HEK293T (cell line): ENCODE measurements around the gene AQP11.

Experiments used
- ELF4 ChIP-seq: fragments of 450-650 bp; IDR thresholded peaks from 2 replicates; pipeline ENCODE4 v1.6.1; 2017; ENCODE audit warnings: antibody characterized with exemption
- FOXM1 ChIP-seq: fragments of 450-650 bp; IDR thresholded peaks from 2 replicates; pipeline ENCODE4 v1.6.1; 2017; ENCODE audit warnings: mild to moderate bottlenecking, borderline replicate concordance
- HDGF ChIP-seq: fragments of 450-650 bp; IDR thresholded peaks from 2 replicates; pipeline ENCODE4 v1.6.1; 2017; ENCODE audit warnings: antibody characterized with exemption, borderline replicate concordance
- L3MBTL2 ChIP-seq: fragments of 450-650 bp; conservative IDR thresholded peaks from 2 replicates; pipeline ENCODE4 v1.6.1; 2016; ENCODE audit warnings: mild to moderate bottlenecking
- ZNF384 ChIP-seq: fragments of 450-650 bp; IDR thresholded peaks from 2 replicates; pipeline ENCODE4 v1.6.1; 2016

GRCh38 chr11:77559686-77560401 lies 29.9 kb upstream of the AQP11 start:
- TF ChIP-seq ELF4 (no peak), FOXM1 (no peak), ZNF384 (no peak), HDGF (no peak), L3MBTL2 (no peak)
